Upper lobe of right lung (tissue), 1 donor: ENCODE data around the gene IL19. TPM values are rescaled to one million over a fixed set of nuclear protein-coding genes. Genes with fewer than 3 reads are reported as not detected.

Experiments
- ATAC-seq: fragments of 200-7000 bp; cut with Tn5 transposase; one replicate; pipeline ENCODE4 v1.9.1; 2020; ENCODE audit warnings: mild to moderate bottlenecking, moderate library complexity
- DNase-seq: peaks from one replicate; pipeline ENCODE4 v3.0.0-alpha.2; 2020
- H3K27ac ChIP-seq: fragments of 200-600 bp; one replicate; pipeline ENCODE4 v1.8.0; 2022
- H3K27me3 ChIP-seq: fragments of 200-600 bp; one replicate; pipeline ENCODE4 v1.8.0; 2022; ENCODE audit warnings: mild to moderate bottlenecking
- H3K36me3 ChIP-seq: fragments of 200-600 bp; one replicate; pipeline ENCODE4 v1.8.0; 2022
- H3K4me1 ChIP-seq: fragments of 200-600 bp; one replicate; pipeline ENCODE4 v1.8.0; 2022
- H3K4me3 ChIP-seq: fragments of 200-600 bp; one replicate; pipeline ENCODE4 v1.8.0; 2022; ENCODE audit warnings: mild to moderate bottlenecking
- H3K9me3 ChIP-seq: fragments of 200-600 bp; one replicate; pipeline ENCODE4 v1.8.0; 2022
- intact Hi-C: fragments of 100-400 bp; cut with DNase I; formaldehyde crosslinking; loops from one replicate; pipeline ENCODE4 v1.11.0; 2022
- total RNA-seq: library from RNA; stranded (reverse); fragmentation: NEBNext Ultra II Directional; extraction: Animal tissue kit (Norgen Biotek cat#: 25700); gene quantifications from one replicate; pipeline ENCODE4 v1.2.1, GENCODE V29; 2021
- TF ChIP-seq, protein P1 (sequence below): fragments of 200-600 bp; IDR thresholded peaks from one replicate; pipeline ENCODE4 v1.8.0; 2022; ENCODE audit warnings: antibody characterized with exemption
- donor health status: DM: no; HTN: yes; CAD: no; lungs with severe emphysema.

The IL19 gene
- total RNA-seq, 1 donor from 2014 or later: not detected

DNA sequence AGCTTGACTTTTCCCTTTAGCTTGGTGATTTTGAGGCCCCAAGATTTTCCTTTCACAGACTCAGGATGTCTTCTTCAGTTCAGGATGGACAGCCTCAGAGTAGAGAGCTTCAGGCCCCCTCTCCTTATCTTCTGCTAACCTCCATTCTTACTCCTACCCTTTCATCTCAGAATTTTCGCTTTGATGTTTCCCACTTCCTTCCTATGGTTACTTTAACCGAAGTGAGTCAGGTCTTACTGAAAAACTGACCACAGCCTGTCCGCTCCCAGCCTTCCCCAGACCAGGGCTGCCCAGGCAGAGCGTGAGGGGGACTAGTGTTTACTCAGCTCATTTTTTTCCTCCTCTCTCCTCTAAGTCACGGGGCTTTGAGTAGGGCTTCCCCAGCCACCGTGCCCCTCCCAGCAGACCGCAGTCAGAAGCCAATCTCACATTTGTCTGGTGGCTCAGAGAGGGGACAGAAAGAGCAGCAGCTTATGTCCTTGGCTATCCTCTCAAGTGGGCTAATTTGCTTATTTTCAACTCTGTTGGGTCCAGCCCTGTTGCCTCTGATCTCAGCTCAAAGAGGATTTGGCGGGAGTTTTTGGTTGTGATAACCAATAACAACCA, 4.2 kb upstream of the IL19 start:
- intact Hi-C loops: no loop called here
- peak; percentile 82 for DNase-seq
- Histone ChIP-seq H3K4me3 (no peak overlapping the region), H3K27me3 (no peaks in the 10 kb centered on the region), H3K9me3 (no peaks in the 10 kb centered on the region), H3K4me1 (peaks cover 11% of the 10 kb centered on the region), H3K36me3 (no peaks in the 10 kb centered on the region), H3K27ac (no peak overlapping the region)
- TF ChIP-seq, protein P1, sequence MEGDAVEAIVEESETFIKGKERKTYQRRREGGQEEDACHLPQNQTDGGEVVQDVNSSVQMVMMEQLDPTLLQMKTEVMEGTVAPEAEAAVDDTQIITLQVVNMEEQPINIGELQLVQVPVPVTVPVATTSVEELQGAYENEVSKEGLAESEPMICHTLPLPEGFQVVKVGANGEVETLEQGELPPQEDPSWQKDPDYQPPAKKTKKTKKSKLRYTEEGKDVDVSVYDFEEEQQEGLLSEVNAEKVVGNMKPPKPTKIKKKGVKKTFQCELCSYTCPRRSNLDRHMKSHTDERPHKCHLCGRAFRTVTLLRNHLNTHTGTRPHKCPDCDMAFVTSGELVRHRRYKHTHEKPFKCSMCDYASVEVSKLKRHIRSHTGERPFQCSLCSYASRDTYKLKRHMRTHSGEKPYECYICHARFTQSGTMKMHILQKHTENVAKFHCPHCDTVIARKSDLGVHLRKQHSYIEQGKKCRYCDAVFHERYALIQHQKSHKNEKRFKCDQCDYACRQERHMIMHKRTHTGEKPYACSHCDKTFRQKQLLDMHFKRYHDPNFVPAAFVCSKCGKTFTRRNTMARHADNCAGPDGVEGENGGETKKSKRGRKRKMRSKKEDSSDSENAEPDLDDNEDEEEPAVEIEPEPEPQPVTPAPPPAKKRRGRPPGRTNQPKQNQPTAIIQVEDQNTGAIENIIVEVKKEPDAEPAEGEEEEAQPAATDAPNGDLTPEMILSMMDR: no peak
- peak; percentile 95 for ATAC-seq

DNA sequence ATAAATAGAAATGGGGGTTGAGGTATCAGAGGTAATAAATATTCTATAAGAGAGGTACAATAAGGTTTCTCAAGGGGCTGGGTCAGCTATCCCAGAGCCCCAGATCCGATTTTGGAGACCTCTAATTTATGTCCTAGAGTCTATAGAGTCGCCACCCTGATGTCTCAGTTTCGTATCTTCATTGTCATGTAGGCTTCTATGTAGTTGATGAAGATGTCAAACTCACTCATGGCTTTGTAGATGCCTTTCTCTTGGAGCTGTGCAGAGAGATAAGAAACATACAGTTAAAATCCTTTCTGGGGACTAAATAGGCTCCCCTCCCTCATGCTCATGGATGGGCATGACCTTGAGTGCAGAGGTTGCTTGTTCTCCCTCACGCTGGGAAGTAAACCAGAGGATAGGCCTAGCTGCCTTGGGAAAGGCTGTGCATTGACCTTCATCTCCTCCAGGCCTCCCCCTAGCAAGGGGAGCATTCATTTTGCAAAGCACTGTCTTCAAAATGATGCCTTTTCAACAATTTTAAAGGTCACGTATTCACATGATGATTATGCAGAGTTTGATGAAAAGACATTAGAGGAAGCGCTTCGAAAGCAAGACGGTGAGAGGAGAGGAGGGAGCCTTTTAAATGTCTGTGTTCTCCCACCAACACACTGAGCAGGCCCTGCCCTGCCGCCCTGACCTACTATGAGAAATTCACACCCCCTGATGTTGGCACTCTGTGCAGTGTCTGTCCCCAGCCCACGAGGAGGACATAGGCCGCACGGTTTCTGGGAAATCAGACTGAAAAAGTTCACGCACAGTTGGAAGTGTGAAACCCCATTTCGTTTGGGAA, 1.9 kb upstream of the IL19 start:
- Histone ChIP-seq H3K9me3 (no peaks in the 10 kb centered on the region), H3K4me1 (peaks cover 11% of the 10 kb centered on the region), H3K27ac (no peak overlapping the region), H3K4me3 (no peak overlapping the region), H3K36me3 (no peaks in the 10 kb centered on the region), H3K27me3 (no peaks in the 10 kb centered on the region)
- ATAC-seq (no peak), DNase-seq (no peak)
- intact Hi-C loops: no loop called here
- TF ChIP-seq, protein P1: no peak

DNA sequence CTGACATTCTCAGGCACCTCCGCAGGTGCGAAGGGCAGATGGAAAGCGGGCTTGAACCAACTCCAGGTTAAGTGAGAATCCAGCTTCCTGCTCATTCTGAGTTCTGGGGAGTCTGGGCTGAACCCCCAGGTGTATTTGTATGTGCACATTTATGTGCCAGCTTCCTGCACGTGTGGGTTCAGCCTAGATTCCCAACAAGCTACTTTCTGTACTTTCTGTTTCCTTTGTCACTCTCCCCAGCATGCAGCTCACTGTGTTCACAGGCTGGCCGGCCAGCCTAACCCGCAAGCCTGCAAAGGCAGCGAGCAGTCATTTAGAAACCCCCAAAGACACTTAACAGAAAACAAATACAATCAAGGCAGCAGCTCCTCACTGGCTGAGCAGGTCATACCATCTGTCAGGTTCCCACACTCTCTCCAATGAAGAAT, 1.3 kb upstream of the IL19 start:
- Histone ChIP-seq H3K9me3 (no peaks in the 10 kb centered on the region), H3K36me3 (no peaks in the 10 kb centered on the region), H3K27me3 (no peaks in the 10 kb centered on the region), H3K4me3 (no peak overlapping the region), H3K27ac (no peak overlapping the region), H3K4me1 (peaks cover 11% of the 10 kb centered on the region)
- no peak for ATAC-seq
- DNase-seq: no peak
- TF ChIP-seq, protein P1: no peak
- intact Hi-C loops: no loop called here

DNA sequence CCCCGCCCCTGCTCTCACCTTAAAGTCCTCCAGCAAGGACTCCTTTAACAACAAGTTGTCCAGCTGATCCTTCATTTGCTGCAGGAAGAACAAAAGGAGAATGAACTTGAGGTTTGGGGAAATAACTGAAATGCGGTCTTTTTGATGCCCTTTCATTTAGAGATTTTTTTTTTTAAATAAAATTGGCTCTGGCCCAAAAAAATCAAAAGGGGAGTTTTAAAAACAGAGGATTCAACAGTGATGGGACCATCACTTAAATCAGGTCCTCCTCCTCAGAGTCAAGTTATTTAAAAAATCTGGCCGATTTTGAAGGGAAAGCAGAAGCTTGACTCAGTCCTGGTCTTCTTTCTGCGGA, 742 bp downstream of the IL19 start:
- peaks cover 6% of the 10 kb centered on the region for H3K4me1 ChIP-seq
- TF ChIP-seq, protein P1: no peak
- no peak overlapping the region for H3K4me3 ChIP-seq
- ATAC-seq: no peak
- H3K36me3 ChIP-seq: no peaks in the 10 kb centered on the region
- H3K27me3 ChIP-seq: no peaks in the 10 kb centered on the region
- intact Hi-C loops: no loop called here
- H3K9me3 ChIP-seq: no peaks in the 10 kb centered on the region
- no peak for DNase-seq
- H3K27ac ChIP-seq: peak overlapping the region; percentile 42

DNA sequence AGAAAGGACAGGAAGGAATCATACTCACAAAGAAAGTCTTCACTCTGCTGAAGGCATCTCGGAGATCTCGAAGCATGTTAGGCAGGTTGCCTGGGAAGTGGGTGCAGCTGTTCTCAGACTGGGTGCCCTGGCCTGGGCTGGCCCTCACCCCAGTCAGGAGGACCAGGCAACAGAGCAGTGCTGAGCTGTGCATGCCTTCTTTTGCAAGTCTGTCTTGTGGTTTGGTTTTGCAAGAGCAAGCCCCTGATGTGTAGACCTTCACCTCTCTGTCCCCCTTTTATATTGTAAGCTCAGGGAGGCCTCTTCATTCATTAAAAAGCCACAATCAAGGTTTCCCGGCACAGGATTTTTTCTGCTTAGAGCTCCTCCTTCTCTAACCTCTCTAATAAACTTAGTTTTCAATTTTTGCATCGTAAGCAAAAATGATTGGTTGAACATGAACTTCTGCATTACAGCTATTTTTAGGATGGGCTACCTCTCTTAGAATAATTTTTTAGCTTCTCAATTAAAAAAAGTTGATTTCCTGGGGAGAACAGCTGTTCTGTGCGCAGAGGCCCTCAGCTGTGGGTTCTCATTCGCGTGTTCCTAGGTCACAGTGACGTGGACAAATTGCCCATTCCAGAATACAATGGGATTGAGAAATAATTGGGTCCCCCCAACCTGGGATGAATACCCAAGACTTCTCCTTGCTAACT, 1.8 kb downstream of the IL19 start, which contains the start of gene IL10:
IL10 (minus strand) TSS at position 252 of the 695 bp plus-strand sequence; CDS start at position 193, 59 bp downstream.
- no peaks in the 10 kb centered on the region for H3K9me3 ChIP-seq
- H3K36me3 ChIP-seq: no peaks in the 10 kb centered on the region
- intact Hi-C loops: no loop called here
- H3K4me1 ChIP-seq: no peaks in the 10 kb centered on the region
- H3K4me3 ChIP-seq: no peak within 1 kb of the TSS
- TF ChIP-seq, protein P1: no peak
- peak within 1 kb of the TSS; percentile 42 for H3K27ac ChIP-seq
- no peak for DNase-seq
- no peaks in the 10 kb centered on the region for H3K27me3 ChIP-seq
- peak; percentile 47 for ATAC-seq
